ENCODE results near the gene SLC35F1.

Gene SLC35F1

GRCh38 chr6:118319894-118320649, 413.0 kb downstream of the SLC35F1 start:
- Histone ChIP-seq H3K4me1 (ENCODE audit: low read length) (peaks cover 7% of the 10 kb centered on the region; the same call in 1 of the 2 replicates), H3K79me2 (ENCODE audit: low read length) (no peaks in the 10 kb centered on the region), H3K4me3 (ENCODE audit: low read length) (no peak overlapping the region), H3K27me3 (ENCODE audit: low read depth, low read length) (peaks cover 34% of the 10 kb centered on the region), H3K27ac (ENCODE audit: low read length) (no peak overlapping the region), H3K4me2 (ENCODE audit: low read length) (no peak overlapping the region), H4K20me1 (ENCODE audit: insufficient read depth, low read length) (no peaks in the 10 kb centered on the region), H3K36me3 (replicated peaks; ENCODE audit: low read depth, low read length) (no peaks in the 10 kb centered on the region), H3K9ac (ENCODE audit: low read length) (no peak overlapping the region), H3K9me3 (ENCODE audit: insufficient read depth, low read length) (no peaks in the 10 kb centered on the region), H2AFZ (ENCODE audit: low read depth, low read length) (no peak overlapping the region)
- TF ChIP-seq EZH2phosphoT487 (IDR thresholded peaks at IDR 0.05; ENCODE audit: low read depth) (no peak), CTCF (IDR thresholded peaks at IDR 0.05; ENCODE audit: low read depth, low read length) (peak; percentile 7; the same call in 1 of the 2 replicates)

DNA sequence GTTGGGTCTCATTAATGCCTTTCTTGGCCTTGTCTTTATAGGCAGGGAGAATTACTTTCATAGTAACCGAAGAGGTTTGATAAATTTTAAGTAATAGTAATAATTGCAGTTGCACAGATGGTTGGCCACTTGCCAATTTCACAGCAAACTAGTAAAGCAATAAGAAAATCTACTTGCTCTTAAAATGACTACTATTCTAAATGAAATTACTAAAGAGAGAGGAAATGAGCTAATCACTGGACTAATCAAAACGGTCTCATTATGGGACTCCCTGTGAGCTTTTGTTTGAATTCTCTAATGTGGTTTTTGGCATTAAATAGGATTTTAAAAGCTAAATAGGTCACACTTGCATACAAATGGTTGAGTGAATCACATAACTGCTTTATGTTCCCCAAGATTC, 413.6 kb downstream of the SLC35F1 start:
- no peak overlapping the region for H3K27ac ChIP-seq (ENCODE audit: low read length)
- peaks cover 34% of the 10 kb centered on the region for H3K27me3 ChIP-seq (ENCODE audit: low read depth, low read length)
- TF ChIP-seq CTCF (IDR thresholded peaks at IDR 0.05; ENCODE audit: low read depth, low read length) (no peak), EZH2phosphoT487 (IDR thresholded peaks at IDR 0.05; ENCODE audit: low read depth) (no peak)
- no peak overlapping the region for H3K4me2 ChIP-seq (ENCODE audit: low read length)
- H4K20me1 ChIP-seq (ENCODE audit: insufficient read depth, low read length): no peaks in the 10 kb centered on the region
- H3K9ac ChIP-seq (ENCODE audit: low read length): no peak overlapping the region
- H3K9me3 ChIP-seq (ENCODE audit: insufficient read depth, low read length): no peaks in the 10 kb centered on the region
- no peaks in the 10 kb centered on the region for H3K79me2 ChIP-seq (ENCODE audit: low read length)
- no peak overlapping the region for H3K4me3 ChIP-seq (ENCODE audit: low read length)
- no peak overlapping the region for H2AFZ ChIP-seq (ENCODE audit: low read depth, low read length)
- no peaks in the 10 kb centered on the region for H3K36me3 ChIP-seq (replicated peaks; ENCODE audit: low read depth, low read length)
- H3K4me1 ChIP-seq (ENCODE audit: low read length): peaks cover 7% of the 10 kb centered on the region; the same call in 1 of the 2 replicates

- Histone ChIP-seq H3K4me2 (ENCODE audit: low read length) (no peak overlapping the region), H3K9me3 (ENCODE audit: insufficient read depth, low read length) (no peaks in the 10 kb centered on the region), H3K79me2 (ENCODE audit: low read length) (no peaks in the 10 kb centered on the region), H3K9ac (ENCODE audit: low read length) (no peak overlapping the region), H2AFZ (ENCODE audit: low read depth, low read length) (no peak overlapping the region), H3K4me3 (ENCODE audit: low read length) (no peak overlapping the region), H4K20me1 (ENCODE audit: insufficient read depth, low read length) (no peaks in the 10 kb centered on the region), H3K4me1 (ENCODE audit: low read length) (no peaks in the 10 kb centered on the region), H3K36me3 (replicated peaks; ENCODE audit: low read depth, low read length) (no peaks in the 10 kb centered on the region), H3K27ac (ENCODE audit: low read length) (no peak overlapping the region), H3K27me3 (ENCODE audit: low read depth, low read length) (peaks cover 16% of the 10 kb centered on the region)
- TF ChIP-seq CTCF (IDR thresholded peaks at IDR 0.05; ENCODE audit: low read depth, low read length) (no peak), EZH2phosphoT487 (IDR thresholded peaks at IDR 0.05; ENCODE audit: low read depth) (no peak)
Observed at GRCh38 chr6:118324116-118324515, 417.1 kb downstream of the SLC35F1 start.

DNA sequence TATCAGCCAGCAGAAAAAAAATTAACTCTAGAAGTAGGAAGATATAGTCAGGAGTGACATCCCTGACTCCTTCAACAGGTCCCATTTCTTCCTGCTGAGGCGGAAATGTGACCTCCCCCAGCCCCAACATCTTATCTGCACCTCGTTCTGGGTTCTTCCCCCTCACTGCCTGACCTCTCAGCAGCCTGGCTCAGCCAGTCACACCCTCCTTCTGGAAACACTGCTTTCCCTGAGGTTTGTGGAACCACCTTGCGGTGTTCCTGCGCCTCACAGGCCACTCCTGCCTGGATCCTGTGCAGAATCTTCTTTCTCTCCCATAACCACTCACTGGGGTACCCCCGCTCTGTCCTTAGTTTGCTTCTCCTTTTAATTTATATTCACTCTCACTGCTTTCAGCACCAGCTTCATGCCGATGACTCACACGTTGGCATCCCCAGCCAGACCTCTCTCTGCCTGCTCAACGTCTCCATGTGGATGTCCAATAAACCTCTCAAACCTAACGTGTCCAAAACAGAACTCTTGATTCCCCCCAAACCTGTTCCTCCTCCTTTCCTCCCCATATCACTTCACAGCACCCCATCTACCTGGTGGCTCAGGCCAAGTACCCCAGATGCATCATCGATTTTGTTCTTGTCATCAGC, 418.3 kb downstream of the SLC35F1 start:
- no peaks in the 10 kb centered on the region for H3K79me2 ChIP-seq (ENCODE audit: low read length)
- H4K20me1 ChIP-seq (ENCODE audit: insufficient read depth, low read length): no peaks in the 10 kb centered on the region
- no peak overlapping the region for H3K9ac ChIP-seq (ENCODE audit: low read length)
- no peaks in the 10 kb centered on the region for H3K4me1 ChIP-seq (ENCODE audit: low read length)
- H3K9me3 ChIP-seq (ENCODE audit: insufficient read depth, low read length): no peaks in the 10 kb centered on the region
- H2AFZ ChIP-seq (ENCODE audit: low read depth, low read length): no peak overlapping the region
- H3K36me3 ChIP-seq (replicated peaks; ENCODE audit: low read depth, low read length): no peaks in the 10 kb centered on the region
- TF ChIP-seq CTCF (IDR thresholded peaks at IDR 0.05; ENCODE audit: low read depth, low read length) (no peak), EZH2phosphoT487 (IDR thresholded peaks at IDR 0.05; ENCODE audit: low read depth) (no peak)
- H3K4me3 ChIP-seq (ENCODE audit: low read length): no peak overlapping the region
- H3K4me2 ChIP-seq (ENCODE audit: low read length): no peak overlapping the region
- H3K27me3 ChIP-seq (ENCODE audit: low read depth, low read length): peaks cover 16% of the 10 kb centered on the region
- no peak overlapping the region for H3K27ac ChIP-seq (ENCODE audit: low read length)
